Dermis blood vessel endothelial cell (primary cell): ENCODE data around the gene YOD1. TPM values are rescaled to one million over a fixed set of nuclear protein-coding genes. Genes with fewer than 3 reads are reported as not detected.
A peak's percentile ranks its signal among the peaks of the same experiment; 100 is the strongest.

Experiments used
- DNase-seq: peaks from one replicate; pipeline ENCODE4 v3.0.0; 2010
- total RNA-seq: library from RNA; depleted of rRNA; stranded (reverse); fragments of >200 nt; gene quantifications from 2 replicates; pipeline ENCODE4 v1.2.3, GENCODE V29; 2014

YOD1 gene
- total RNA-seq, 1 donor from 2014 or later, result 8.5 TPM

- DNase-seq, result no peak
Observed at GRCh38 chr1:207072233-207072632, 21.2 kb upstream of the YOD1 start.

DNA sequence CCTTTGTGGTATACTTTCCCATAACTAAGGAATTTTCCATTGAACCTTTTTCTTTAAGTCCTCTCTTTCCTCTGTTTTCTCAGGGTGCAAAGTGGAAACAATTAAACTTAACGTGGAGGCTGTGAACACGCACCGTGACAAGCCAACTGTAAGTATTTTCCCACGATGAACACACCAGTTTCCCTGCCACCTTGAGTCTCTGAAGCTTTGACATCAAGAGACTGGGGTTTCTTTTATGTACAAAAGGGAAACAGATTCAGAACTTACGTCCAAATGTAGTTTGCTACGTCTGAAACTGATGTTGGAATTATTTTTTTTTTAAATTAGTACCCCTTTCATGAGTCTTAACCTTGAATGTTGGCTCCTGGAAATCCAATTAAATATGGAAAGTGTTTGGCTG, 20.4 kb upstream of the YOD1 start:
- DNase-seq, result no peak

DNA sequence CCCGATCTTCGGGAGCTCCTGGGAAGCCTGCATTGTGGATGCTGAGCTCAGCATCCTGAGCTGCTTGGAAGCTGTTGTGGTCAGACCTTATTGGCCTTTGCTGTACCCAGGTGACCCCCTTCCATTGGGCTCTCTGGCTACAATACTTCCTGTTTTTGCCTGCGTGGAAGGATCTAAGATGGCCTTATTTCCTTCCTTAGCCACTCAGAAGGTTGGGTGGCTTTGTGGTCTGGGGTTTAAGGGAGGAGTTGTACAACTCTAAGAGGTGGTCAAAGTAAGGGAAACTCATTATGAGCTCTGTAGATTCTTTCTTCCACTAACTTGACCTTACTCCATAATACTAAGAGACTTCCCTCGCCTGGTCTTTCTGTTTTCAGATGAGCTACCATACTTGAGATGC, 19.8 kb upstream of the YOD1 start:
- no peak for DNase-seq

- no peak for DNase-seq
Observed at GRCh38 chr1:207069858-207070506, 19.0 kb upstream of the YOD1 start.

DNA sequence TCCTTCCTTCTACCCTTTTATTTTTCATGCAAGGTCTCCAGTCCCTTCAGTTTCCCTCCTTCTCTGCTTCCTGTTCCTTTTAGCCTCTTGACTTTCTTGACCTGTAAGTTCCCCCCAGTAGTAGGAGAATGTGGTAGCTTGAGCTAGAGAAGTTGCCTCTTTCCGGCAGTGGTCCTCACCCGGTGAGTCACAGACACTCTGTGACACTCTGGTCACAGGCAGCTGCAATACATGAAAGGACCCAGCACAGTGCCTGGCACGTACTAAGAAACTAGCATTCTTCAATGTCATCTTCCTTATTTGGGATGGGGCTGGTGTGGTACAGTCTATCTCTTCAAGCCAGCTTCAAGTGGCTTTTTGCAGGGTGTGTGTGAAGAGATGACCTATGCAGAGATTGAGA, 18.1 kb upstream of the YOD1 start:
- DNase-seq, result no peak

DNA sequence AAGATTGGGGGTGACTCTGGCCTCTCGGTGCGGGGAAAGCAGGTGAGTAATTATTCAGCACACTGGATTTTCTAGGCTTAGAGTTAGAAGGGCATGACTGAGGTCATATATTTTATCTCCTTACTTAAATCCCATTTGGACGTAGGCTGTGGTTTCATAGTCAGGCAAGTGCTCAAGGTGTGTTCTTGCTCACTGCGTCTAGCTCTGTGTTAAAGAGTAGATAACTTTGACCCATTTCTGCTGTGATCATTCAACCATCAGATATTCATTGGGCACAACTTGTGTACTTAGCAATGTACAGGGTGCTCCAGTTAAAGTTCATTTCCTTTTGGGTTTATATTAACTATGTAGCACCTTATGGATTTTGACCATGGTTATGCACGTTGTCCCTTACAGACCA, 16.7 kb upstream of the YOD1 start:
- DNase-seq, result no peak

- no peak for DNase-seq
Observed at GRCh38 chr1:207067185-207067584, 16.2 kb upstream of the YOD1 start.

DNA sequence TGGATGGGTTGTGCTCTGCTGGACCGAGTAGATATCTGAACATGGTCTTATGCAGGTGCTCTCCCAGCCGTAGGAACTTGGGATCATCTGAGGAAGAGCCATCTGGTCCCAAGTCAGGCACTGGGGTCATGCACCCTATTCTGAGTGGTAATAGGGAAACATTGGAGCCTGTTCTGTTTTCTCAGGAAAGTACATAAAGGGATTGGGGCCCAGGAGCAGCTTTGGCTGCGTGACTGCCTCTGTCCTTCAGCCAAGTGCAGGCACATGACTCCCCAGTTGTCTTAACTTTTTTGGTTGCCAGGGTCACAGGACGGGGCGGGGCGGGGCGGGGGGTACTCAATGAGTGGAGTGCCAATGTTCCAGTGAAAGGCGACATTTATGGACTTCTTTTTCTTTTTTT, 13.6 kb upstream of the YOD1 start:
- no peak for DNase-seq

DNA sequence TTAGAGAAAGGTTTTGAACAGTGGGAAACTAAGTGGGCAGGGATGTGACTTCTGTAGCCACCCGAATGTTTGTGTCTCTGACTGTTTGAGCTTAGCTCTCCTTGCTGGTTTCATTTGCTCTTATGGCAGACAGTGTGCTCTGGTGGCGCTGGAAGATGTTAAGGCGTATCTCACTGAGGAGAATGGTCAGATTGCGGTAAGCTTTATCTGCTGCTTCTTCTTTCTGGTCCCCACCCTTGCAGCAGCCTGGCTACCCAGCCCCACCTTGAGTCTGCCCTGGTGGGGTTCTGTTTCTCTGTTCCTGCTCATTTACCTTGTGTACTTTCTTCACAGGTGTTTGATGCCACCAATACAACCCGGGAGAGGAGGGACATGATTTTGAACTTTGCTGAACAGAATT, 12.0 kb upstream of the YOD1 start:
- DNase-seq, result no peak

GRCh38 chr1:207062058-207062457, 11.1 kb upstream of the YOD1 start:
- DNase-seq, result no peak

GRCh38 chr1:207060596-207060995, 9.6 kb upstream of the YOD1 start:
- DNase-seq, result no peak

GRCh38 chr1:207059881-207060280, 8.9 kb upstream of the YOD1 start:
- no peak for DNase-seq

- no peak for DNase-seq
Observed at GRCh38 chr1:207058878-207059867, 8.2 kb upstream of the YOD1 start.

- no peak for DNase-seq
Observed at GRCh38 chr1:207058252-207058651, 7.2 kb upstream of the YOD1 start.

DNA sequence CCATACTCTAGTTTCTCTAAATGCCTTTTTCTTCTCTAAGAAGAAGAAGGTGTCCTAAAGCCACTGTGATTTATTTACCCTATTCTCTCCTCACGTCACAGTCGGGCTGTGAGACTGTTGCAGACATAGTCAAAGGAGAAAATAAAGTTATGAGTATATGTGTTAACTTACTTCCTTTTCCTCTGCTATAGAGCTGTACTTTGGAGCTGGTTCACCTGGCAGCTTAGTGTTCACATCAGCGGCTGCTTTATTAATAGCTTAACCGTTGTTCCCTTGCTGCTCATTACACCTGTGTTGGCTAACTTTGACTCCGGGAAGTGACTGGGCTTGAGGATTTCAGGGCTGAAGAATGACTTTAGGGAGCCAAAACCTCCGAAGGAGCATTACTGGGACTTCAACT, 5.7 kb upstream of the YOD1 start:
- DNase-seq, result no peak

GRCh38 chr1:207055386-207056001, 4.5 kb upstream of the YOD1 start:
- DNase-seq, result no peak

GRCh38 chr1:207054491-207054890, 3.5 kb upstream of the YOD1 start:
- no peak for DNase-seq

DNA sequence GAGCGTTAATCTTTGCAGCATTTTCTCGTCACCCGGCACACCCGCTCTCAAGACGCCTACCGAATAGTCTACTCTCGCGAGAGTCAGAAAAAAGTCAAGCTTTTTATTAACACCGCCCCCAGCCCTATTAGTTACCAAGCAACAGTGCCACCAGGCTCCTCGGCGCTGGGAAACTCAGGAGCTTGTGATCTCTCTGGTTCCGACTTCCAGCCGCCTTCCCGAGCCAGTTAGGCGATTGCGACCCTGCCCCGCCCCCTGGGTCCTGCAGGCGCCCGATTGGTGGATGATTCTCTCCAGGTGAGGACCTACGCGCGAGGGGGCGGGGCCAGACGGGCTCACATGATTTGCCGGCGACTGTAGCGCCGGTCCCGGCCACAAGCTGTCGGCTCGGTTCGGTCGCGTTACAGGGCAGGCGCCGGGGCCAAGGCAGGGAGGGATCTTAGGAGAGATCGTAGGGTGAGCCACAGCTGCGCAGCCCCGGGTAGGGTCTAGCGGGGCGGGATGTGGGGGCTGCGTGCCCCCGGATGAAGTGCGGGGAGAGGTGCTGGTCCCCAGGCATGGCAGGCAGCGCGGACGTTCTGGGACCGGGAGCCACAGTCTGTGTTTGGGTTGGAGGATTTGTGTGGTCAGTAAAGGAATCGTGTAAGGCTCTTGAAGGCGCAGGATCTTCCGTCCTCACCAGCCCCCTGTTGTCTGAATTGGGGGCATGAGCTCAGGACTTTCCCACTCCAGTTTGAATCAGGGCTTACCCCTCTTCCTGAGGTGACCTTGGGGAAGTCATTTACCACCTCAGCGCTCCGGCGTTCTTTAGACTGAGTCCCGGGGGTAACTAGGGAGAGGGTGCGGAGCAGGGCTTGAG, 2.1 kb upstream of the YOD1 start, which contains the start of gene PFKFB2:
PFKFB2 (plus strand) TSS at position 365 of the 859 bp plus-strand sequence. CDS start 1,443 bp downstream, outside the sequence.
- DNase-seq, result peak; percentile 81

GRCh38 chr1:207050480-207051190, 373 bp downstream of the YOD1 start:
- DNase-seq, result peak; percentile 94

GRCh38 chr1:207049974-207050391, 1.0 kb downstream of the YOD1 start:
- DNase-seq, result peak; percentile 73

- DNase-seq, result no peak
Observed at GRCh38 chr1:207049514-207049913, 1.5 kb downstream of the YOD1 start.

DNA sequence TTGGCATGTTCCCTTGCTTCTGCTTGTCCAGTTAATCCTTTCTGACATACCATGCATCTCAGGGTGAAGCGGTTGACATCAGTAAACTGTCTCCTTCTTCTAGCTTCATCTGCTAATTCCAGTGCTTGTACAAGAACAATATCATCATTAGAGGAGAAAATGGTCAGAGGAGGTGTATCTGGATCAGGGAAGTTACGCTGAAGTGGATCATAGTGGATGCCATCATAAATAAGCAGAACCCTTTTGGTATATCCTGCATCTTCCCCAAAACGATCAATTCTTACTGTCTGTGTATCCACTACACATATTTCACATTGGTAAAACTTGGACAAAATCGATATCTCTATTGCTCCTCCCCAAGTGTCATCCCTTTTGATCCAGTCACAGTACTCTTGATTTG, 2.0 kb downstream of the YOD1 start:
- no peak for DNase-seq
